Esophagus muscularis mucosa (tissue), 4 donors: Measurements from ENCODE around the gene TMEM258. TPM values are rescaled to one million over a fixed set of nuclear protein-coding genes. Genes with fewer than 3 reads are reported as not detected.

Experiments used
- DNase-seq: peaks from one replicate; pipeline ENCODE4 v3.0.0-alpha.2; 2017; ENCODE audit errors: extremely low spot score
- H3K27ac ChIP-seq, 4 donors: fragments of 200-600 bp; sonication (generic); replicated peaks in 1 of 4; 1 replicate in 3 of 4; 2 replicates in 1 of 4; pipeline ENCODE4 v1.5.1; 2016 to 2019; ENCODE audit warnings: mild to moderate bottlenecking in 1 of 4
- H3K27me3 ChIP-seq, 4 donors: fragments of 200-600 bp; sonication (generic); one replicate each; pipeline versions ENCODE4 v1.5.1 to v1.6.0; 2016 to 2019
- H3K36me3 ChIP-seq, 4 donors: fragments of 200-600 bp; sonication (generic); one replicate each; pipeline ENCODE4 v1.5.1; 2016 to 2019
- H3K4me1 ChIP-seq, 4 donors: fragments of 200-600 bp; sonication (generic); one replicate each; pipeline ENCODE4 v1.5.1; 2016 to 2019
- H3K4me3 ChIP-seq, 4 donors: fragments of 200-600 bp; sonication (generic); 1 replicate in 2 of 4; 2 replicates in 2 of 4; pipeline ENCODE4 v1.5.1; 2016 to 2019; ENCODE audit warnings: mild to moderate bottlenecking in 4 of 4, moderate library complexity in 1 of 4
- H3K9me3 ChIP-seq, 4 donors: fragments of 200-600 bp; sonication (generic); 1 replicate in 3 of 4; 2 replicates in 1 of 4; pipeline ENCODE4 v1.5.1; 2016 to 2019
- CTCF ChIP-seq, 3 experiments: fragments of 200-600 bp in 2 of 3; fragments of 450-650 bp in 1 of 3; sonication (generic) in 2 of 3; IDR thresholded peaks; one replicate each; pipeline ENCODE4 v1.5.1; 2017 to 2019; ENCODE audit warnings: antibody characterized with exemption in 3 of 3, mild to moderate bottlenecking in 2 of 3, moderate library complexity in 1 of 3
- EP300 ChIP-seq: sonication (generic); formaldehyde crosslinking; IDR thresholded peaks from one replicate; pipeline ENCODE4 v1.6.1; 2017; ENCODE audit warnings: antibody characterized with exemption
- POLR2A ChIP-seq: fragments of 450-650 bp; IDR thresholded peaks from one replicate; pipeline ENCODE4 v1.6.1; 2017; ENCODE audit warnings: antibody characterized with exemption, moderate library complexity, mild to moderate bottlenecking, low read depth
- POLR2AphosphoS5 ChIP-seq, 2 donors: sonication (generic); formaldehyde crosslinking; IDR thresholded peaks; one replicate each; pipeline ENCODE4 v1.6.1; 2017; ENCODE audit warnings: antibody characterized with exemption in 2 of 2
- WGBS: methylation state at CpG from one replicate; pipeline ENCODE4 v1.1.5; 2018; 5-methylcytosine and 5-hydroxymethylcytosine counted together
- intact Hi-C: fragments of 100-400 bp; cut with DNase I; formaldehyde crosslinking; loops from one replicate; pipeline ENCODE4 v1.15.1; 2023
- total RNA-seq, 4 donors: library from RNA; depleted of rRNA; stranded (reverse); fragments of >200 nt; gene quantifications; one replicate each; pipeline versions ENCODE4 v1.1.0 to v1.2.1, GENCODE V29; 2016

TMEM258 gene
- total RNA-seq, 4 donors from 2014 or later: 34.5 to 48.2 (median 43.8) TPM

GRCh38 chr11:61785837-61786402, 6.5 kb downstream of the TMEM258 start:
- Histone ChIP-seq H3K9me3 (no peaks in the 10 kb centered on the region), H3K36me3 (peaks cover 42 to 85% (median 75%) of the 10 kb centered on the region in 4 donors), H3K4me1 (peaks cover 3 to 17% (median 3%) of the 10 kb centered on the region in 4 donors), H3K4me3 (no peak overlapping the region), H3K27ac (no peak overlapping the region), H3K27me3 (no peaks in the 10 kb centered on the region)
- TF ChIP-seq POLR2AphosphoS5 (IDR thresholded peaks at IDR 0.05) (no peak), POLR2A (no peak), EP300 (no peak), CTCF (IDR thresholded peaks at IDR 0.05) (no peak)
- intact Hi-C loops: no loop called here
- DNase-seq: no peak
- 85% methylated on average over 4 of the region's 11 CpGs for WGBS

- Histone ChIP-seq H3K27ac (no peak overlapping the region), H3K27me3 (no peaks in the 10 kb centered on the region), H3K4me3 (no peak overlapping the region), H3K36me3 (peaks cover 36 to 77% (median 66%) of the 10 kb centered on the region in 4 donors), H3K4me1 (peaks cover 0 to 3% (median 0%) of the 10 kb centered on the region in 4 donors), H3K9me3 (no peaks in the 10 kb centered on the region)
- TF ChIP-seq POLR2A (no peak), CTCF (IDR thresholded peaks at IDR 0.05) (no peak), EP300 (no peak), POLR2AphosphoS5 (IDR thresholded peaks at IDR 0.05) (no peak)
- WGBS: 70% methylated on average over 2 of the region's 7 CpGs
- intact Hi-C loops: no loop called here
- no peak for DNase-seq
Observed at GRCh38 chr11:61784506-61784805, 7.9 kb downstream of the TMEM258 start.

GRCh38 chr11:61783717-61784505, 8.5 kb downstream of the TMEM258 start:
- no peak for DNase-seq
- intact Hi-C loops: no loop called here
- H3K9me3 ChIP-seq: no peaks in the 10 kb centered on the region
- TF ChIP-seq CTCF (IDR thresholded peaks at IDR 0.05): no peak
- TF ChIP-seq EP300: no peak
- no peak for TF ChIP-seq POLR2A
- no peak for TF ChIP-seq POLR2AphosphoS5 (IDR thresholded peaks at IDR 0.05)
- no peaks in the 10 kb centered on the region for H3K27me3 ChIP-seq
- H3K36me3 ChIP-seq: peaks cover 31 to 71% (median 60%) of the 10 kb centered on the region in 4 donors
- no peak overlapping the region for H3K4me3 ChIP-seq
- H3K27ac ChIP-seq: no peak overlapping the region
- WGBS: 60% methylated on average over 8 of the region's 13 CpGs
- no peaks in the 10 kb centered on the region for H3K4me1 ChIP-seq

- Histone ChIP-seq H3K27ac (no peak overlapping the region), H3K9me3 (no peaks in the 10 kb centered on the region), H3K27me3 (no peaks in the 10 kb centered on the region), H3K4me3 (no peak overlapping the region), H3K4me1 (peaks cover 0 to 3% (median 2%) of the 10 kb centered on the region in 4 donors), H3K36me3 (peaks cover 23 to 60% (median 49%) of the 10 kb centered on the region in 4 donors)
- TF ChIP-seq EP300: no peak
- no peak for TF ChIP-seq POLR2AphosphoS5 (IDR thresholded peaks at IDR 0.05)
- no peak for TF ChIP-seq CTCF (IDR thresholded peaks at IDR 0.05)
- TF ChIP-seq POLR2A: no peak
- WGBS: 83% methylated on average over 11 of the region's 11 CpGs
- no peak for DNase-seq
- intact Hi-C loops: no loop called here
Observed at GRCh38 chr11:61782841-61783240, 9.6 kb downstream of the TMEM258 start.
